ENCODE measurements around the gene AADACL2.

- TF ChIP-seq CTCF (IDR thresholded peaks at IDR 0.05) (no peak), POLR2A (IDR thresholded peaks at IDR 0.05) (no peak)
These were observed 66.7 kb downstream of the AADACL2 start for GRCh38 chr3:151800431-151800830.

Measured in body of pancreas (tissue), 4 donors.